ENCODE data around the gene FBXL22.
A peak's percentile ranks its signal among the peaks of the same experiment; 100 is the strongest.
"Not testable (repeated sequence)": the region's sequence is repeated elsewhere in the genome, so short reads cannot be mapped to it uniquely, and the experiment has no call there.

Gene FBXL22

GRCh38 chr15:63601026-63601703, 4.0 kb downstream of the FBXL22 start:
- Mint-ChIP-seq H3K27ac (peak overlapping the region; percentile 94), H3K27me3 (no peaks in the 10 kb centered on the region), H3K4me3 (peak overlapping the region; percentile 96), H3K4me1 (peaks cover 64% of the 10 kb centered on the region), H3K9me3 (no peaks in the 10 kb centered on the region), H3K36me3 (no peaks in the 10 kb centered on the region)

GRCh38 chr15:63601704-63602185, 4.6 kb downstream of the FBXL22 start:
- H3K9me3 Mint-ChIP-seq: no peaks in the 10 kb centered on the region
- H3K27ac Mint-ChIP-seq: peak overlapping the region; percentile 93
- H3K4me3 Mint-ChIP-seq: peak overlapping the region; percentile 96
- H3K27me3 Mint-ChIP-seq: no peaks in the 10 kb centered on the region
- no peaks in the 10 kb centered on the region for H3K36me3 Mint-ChIP-seq
- peaks cover 64% of the 10 kb centered on the region for H3K4me1 Mint-ChIP-seq

DNA sequence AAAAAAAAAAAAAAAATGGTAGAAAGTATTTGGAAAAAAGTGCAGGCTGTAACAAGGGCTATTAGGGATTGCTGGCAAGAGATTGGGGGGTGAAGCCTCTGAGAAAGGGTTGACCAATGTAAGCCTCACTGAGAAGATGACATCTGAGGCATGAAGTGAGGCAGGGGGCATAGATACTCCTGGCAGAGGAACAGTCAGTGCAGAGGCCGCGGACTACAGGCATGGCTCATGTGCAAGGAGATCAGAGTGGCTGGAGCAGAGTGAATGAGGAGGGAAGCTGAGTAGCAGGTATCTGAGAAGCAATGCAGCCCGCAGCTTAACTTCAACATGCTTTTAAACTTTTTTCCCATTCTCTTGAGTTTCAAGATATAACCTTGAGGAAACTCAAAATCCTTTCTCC, 5.4 kb downstream of the FBXL22 start:
- Mint-ChIP-seq H3K36me3 (no peaks in the 10 kb centered on the region), H3K4me3 (peak overlapping the region; percentile 31), H3K27me3 (no peaks in the 10 kb centered on the region), H3K9me3 (no peaks in the 10 kb centered on the region), H3K27ac (no peak overlapping the region), H3K4me1 (peaks cover 62% of the 10 kb centered on the region)

GRCh38 chr15:63603516-63603915, 6.3 kb downstream of the FBXL22 start:
- peaks cover 58% of the 10 kb centered on the region for H3K4me1 Mint-ChIP-seq
- H3K36me3 Mint-ChIP-seq: peaks cover 2% of the 10 kb centered on the region

DNA sequence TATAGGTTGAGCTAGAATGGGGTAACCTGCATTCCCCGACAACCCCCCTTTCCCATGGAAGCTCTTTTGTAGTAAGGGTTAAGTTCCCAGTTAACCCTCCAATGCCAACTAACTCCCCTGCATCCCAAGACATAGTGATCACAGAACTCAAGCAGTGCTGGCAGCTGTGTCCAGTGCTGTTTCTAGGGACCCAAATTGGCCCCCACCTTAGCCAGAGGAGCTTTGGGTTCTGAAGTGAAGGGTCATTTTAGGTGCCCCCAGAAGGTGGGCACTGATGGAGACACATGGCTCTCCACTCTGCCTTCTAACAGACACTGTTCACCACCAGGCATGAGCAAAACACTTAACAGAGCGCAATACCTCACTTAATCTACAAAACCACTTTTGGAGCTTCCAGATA, 7.1 kb downstream of the FBXL22 start:
- Mint-ChIP-seq H3K27me3 (no peaks in the 10 kb centered on the region), H3K4me3 (no peak overlapping the region), H3K4me1 (peaks cover 51% of the 10 kb centered on the region), H3K36me3 (peaks cover 5% of the 10 kb centered on the region), H3K27ac (no peak overlapping the region), H3K9me3 (no peaks in the 10 kb centered on the region)

More at GRCh38 chr15:63603516-63603915, 6.3 kb downstream of the FBXL22 start:
- Mint-ChIP-seq H3K9me3 (no peaks in the 10 kb centered on the region), H3K27ac (peak overlapping the region; percentile 31), H3K4me3 (no peak overlapping the region), H3K27me3 (no peaks in the 10 kb centered on the region)

GRCh38 chr15:63605036-63605435, 7.8 kb downstream of the FBXL22 start:
- Mint-ChIP-seq H3K4me3 (no peak overlapping the region), H3K9me3 (no peaks in the 10 kb centered on the region), H3K27me3 (no peaks in the 10 kb centered on the region), H3K27ac (peak overlapping the region; percentile 94), H3K36me3 (peaks cover 5% of the 10 kb centered on the region), H3K4me1 (peaks cover 50% of the 10 kb centered on the region)

DNA sequence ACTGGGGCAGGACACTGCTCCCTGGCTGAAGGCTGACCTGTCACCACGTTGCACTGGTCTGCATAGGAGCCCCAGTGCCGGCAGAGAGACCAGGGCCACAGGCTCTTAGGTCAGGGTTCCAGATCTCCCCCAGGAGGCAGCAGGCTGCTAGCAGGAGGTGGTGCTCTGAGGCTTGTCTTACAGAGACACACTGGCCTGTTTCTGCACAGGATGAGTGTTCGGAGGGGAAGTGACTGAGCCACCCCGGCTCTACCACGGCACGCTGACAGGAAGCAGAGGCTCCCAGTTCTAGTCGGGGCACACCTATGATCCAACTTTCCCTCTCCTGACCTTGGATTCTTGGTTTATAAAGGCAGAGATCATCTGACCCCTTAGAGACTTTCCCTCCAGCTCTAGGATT, 8.6 kb downstream of the FBXL22 start:
- H3K27me3 Mint-ChIP-seq: no peaks in the 10 kb centered on the region
- peaks cover 7% of the 10 kb centered on the region for H3K36me3 Mint-ChIP-seq
- peak overlapping the region; percentile 39 for H3K4me3 Mint-ChIP-seq
- peak overlapping the region; percentile 94 for H3K27ac Mint-ChIP-seq
- no peaks in the 10 kb centered on the region for H3K9me3 Mint-ChIP-seq
- peaks cover 58% of the 10 kb centered on the region for H3K4me1 Mint-ChIP-seq

DNA sequence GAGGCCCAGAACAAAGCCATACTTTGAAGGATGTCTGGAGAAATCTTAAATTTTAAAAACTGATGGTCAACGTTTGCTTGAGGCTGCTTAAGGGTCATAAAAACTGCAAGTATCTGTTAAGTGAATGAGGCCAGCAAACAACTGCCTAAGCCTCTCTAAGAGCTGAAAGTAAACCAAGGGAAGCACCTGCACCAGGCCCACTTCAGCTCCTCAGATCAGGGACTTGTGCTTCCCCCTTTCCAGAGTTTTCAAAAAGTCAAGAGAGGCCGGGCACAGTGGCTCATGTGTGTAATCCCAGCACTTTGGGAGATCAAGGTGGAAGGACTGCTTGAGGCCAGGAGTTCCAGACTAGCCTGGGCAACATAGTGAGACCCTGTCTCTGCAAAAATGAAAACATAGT, 9.1 kb downstream of the FBXL22 start:
- peaks cover 7% of the 10 kb centered on the region for H3K36me3 Mint-ChIP-seq
- H3K9me3 Mint-ChIP-seq: no peaks in the 10 kb centered on the region
- H3K27me3 Mint-ChIP-seq: no peaks in the 10 kb centered on the region
- peak overlapping the region; percentile 94 for H3K27ac Mint-ChIP-seq
- H3K4me3 Mint-ChIP-seq: peak overlapping the region; percentile 39
- peaks cover 63% of the 10 kb centered on the region for H3K4me1 Mint-ChIP-seq

GRCh38 chr15:63608989-63609388, 11.8 kb downstream of the FBXL22 start:
- Mint-ChIP-seq H3K27ac (no peak overlapping the region), H3K4me1 (peaks cover 47% of the 10 kb centered on the region), H3K4me3 (no peak overlapping the region), H3K27me3 (no peaks in the 10 kb centered on the region), H3K9me3 (no peaks in the 10 kb centered on the region), H3K36me3 (peaks cover 7% of the 10 kb centered on the region)

DNA sequence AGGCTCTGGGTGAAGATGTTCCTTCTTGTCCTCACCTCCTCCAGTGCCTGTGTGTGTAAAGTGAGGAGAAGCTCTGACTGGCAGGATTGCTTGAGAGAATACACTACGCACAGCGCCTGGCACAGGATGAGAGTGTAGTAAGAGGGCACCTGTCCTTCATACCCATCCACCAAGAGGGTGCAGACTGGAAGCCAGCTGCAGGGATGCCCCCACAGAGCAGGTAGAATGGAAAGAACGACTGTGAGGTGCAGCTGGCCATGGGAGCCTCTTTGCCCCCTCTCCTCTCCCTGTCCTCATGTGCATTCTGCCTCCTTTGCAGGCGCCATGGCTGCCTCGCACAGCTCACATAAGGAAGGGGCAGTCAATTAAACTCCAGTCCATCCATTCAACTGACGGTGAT, 12.3 kb downstream of the FBXL22 start:
- H3K4me3 Mint-ChIP-seq: no peak overlapping the region
- peaks cover 44% of the 10 kb centered on the region for H3K4me1 Mint-ChIP-seq
- H3K9me3 Mint-ChIP-seq: no peaks in the 10 kb centered on the region
- peaks cover 7% of the 10 kb centered on the region for H3K36me3 Mint-ChIP-seq
- no peaks in the 10 kb centered on the region for H3K27me3 Mint-ChIP-seq
- peak overlapping the region; percentile 76 for H3K27ac Mint-ChIP-seq

- H3K27ac Mint-ChIP-seq: peak overlapping the region; percentile 93
- H3K4me1 Mint-ChIP-seq: peaks cover 35% of the 10 kb centered on the region
- H3K9me3 Mint-ChIP-seq: no peaks in the 10 kb centered on the region
- peaks cover 7% of the 10 kb centered on the region for H3K36me3 Mint-ChIP-seq
- no peaks in the 10 kb centered on the region for H3K27me3 Mint-ChIP-seq
- no peak overlapping the region for H3K4me3 Mint-ChIP-seq
Observed at GRCh38 chr15:63610209-63610841, 13.1 kb downstream of the FBXL22 start.

DNA sequence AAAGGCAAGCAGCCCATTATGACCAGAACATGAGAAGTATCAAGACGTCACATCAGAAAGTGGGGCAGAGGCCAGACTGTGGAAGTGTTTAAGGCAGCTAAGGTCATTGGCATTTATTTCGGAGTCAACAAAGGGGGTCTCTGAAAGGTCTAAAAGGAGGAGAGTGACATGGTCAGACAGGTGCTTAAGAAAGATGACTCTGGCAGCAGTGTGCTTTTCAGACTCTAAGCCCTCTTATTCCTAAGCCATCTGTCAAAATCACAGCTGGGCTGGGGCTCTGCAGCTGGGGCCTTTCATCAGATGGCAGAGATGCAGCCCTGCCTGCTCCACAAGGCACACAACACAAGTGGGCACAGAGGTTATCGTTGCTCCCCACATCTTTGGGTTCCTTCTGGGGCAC, 14.0 kb downstream of the FBXL22 start:
- Mint-ChIP-seq H3K4me3 (no peak overlapping the region), H3K27me3 (no peaks in the 10 kb centered on the region), H3K9me3 (no peaks in the 10 kb centered on the region), H3K27ac (peak overlapping the region; percentile 93), H3K4me1 (peaks cover 27% of the 10 kb centered on the region), H3K36me3 (peaks cover 7% of the 10 kb centered on the region)

- H3K27ac Mint-ChIP-seq: peak overlapping the region; percentile 48
- H3K36me3 Mint-ChIP-seq: peaks cover 9% of the 10 kb centered on the region
- H3K4me3 Mint-ChIP-seq: no peak overlapping the region
- peaks cover 19% of the 10 kb centered on the region for H3K4me1 Mint-ChIP-seq
- H3K27me3 Mint-ChIP-seq: no peaks in the 10 kb centered on the region
- H3K9me3 Mint-ChIP-seq: no peaks in the 10 kb centered on the region
Observed at GRCh38 chr15:63612300-63612699, 15.1 kb downstream of the FBXL22 start.

GRCh38 chr15:63615935-63616334, 18.7 kb downstream of the FBXL22 start:
- Mint-ChIP-seq H3K9me3 (no peaks in the 10 kb centered on the region), H3K27ac (peak overlapping the region; percentile 69), H3K36me3 (peaks cover 10% of the 10 kb centered on the region), H3K4me1 (peaks cover 6% of the 10 kb centered on the region), H3K27me3 (no peaks in the 10 kb centered on the region), H3K4me3 (no peak overlapping the region)

- not testable (repeated sequence) for H3K4me1 Mint-ChIP-seq, H3K27ac Mint-ChIP-seq, H3K27me3 Mint-ChIP-seq, H3K9me3 Mint-ChIP-seq, H3K4me3 Mint-ChIP-seq
- peaks cover 13% of the 10 kb centered on the region for H3K36me3 Mint-ChIP-seq
Observed at GRCh38 chr15:63617147-63617546, 20.0 kb downstream of the FBXL22 start.

DNA sequence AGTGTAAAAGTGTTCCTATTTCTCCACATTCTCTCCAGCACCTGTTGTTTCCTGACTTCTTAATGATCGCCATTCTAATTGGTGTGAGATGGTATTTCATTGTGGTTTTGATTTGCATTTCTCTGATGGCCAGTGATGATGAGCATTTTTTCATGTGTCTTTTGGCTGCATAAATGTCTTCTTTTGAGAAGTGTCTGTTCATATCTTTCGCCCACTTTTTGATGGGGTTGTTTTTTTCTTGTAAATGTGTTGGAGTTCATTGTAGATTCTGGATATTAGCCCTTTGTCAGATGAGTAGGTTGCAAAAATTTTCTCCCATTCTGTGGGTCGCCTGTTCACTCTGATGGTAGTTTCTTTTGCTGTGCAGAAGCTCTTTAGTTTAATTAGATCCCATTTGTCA, 20.4 kb downstream of the FBXL22 start:
- not testable (repeated sequence) for H3K27me3 Mint-ChIP-seq, H3K4me1 Mint-ChIP-seq, H3K4me3 Mint-ChIP-seq, H3K27ac Mint-ChIP-seq, H3K9me3 Mint-ChIP-seq
- H3K36me3 Mint-ChIP-seq: peaks cover 13% of the 10 kb centered on the region

All from activated naive CD4-positive, alpha-beta T cell treated with anti-CD3 and anti-CD28 coated beads, Interleukin-2, amount 50 U/mL, for 24 hours (primary cell).